NCI-H2227 (cell line): ENCODE measurements around the gene GPR37.

Experiments used
- DNase-seq: peaks from one replicate; lab custom pipeline; 2025; ENCODE audit not compliant: unreplicated experiment; lab: John Stamatoyannopoulos, UW

The GPR37 gene

GRCh38 chr7:124737760-124738300 is 27.8 kb downstream of the GPR37 start:
- no peak for DNase-seq

DNA sequence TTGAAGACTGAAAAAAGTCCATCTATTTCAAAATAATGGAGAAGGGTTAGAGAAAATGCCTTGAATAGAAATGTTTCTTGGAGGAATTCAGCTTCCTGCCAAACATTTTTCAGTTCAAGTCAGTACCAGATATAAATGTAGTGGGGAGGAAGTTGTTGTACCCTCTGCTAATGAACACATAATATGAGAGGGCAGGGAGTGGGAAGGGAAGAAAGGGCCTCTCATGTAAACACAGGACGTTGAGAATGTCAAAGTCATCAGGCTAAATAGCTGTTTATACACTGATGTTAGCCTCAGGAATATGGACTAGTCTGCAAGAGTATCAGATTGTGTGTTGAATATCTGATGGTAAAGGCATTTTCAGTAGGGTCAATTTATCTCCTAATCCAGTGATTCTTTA is 37.0 kb downstream of the GPR37 start:
- no peak for DNase-seq

DNA sequence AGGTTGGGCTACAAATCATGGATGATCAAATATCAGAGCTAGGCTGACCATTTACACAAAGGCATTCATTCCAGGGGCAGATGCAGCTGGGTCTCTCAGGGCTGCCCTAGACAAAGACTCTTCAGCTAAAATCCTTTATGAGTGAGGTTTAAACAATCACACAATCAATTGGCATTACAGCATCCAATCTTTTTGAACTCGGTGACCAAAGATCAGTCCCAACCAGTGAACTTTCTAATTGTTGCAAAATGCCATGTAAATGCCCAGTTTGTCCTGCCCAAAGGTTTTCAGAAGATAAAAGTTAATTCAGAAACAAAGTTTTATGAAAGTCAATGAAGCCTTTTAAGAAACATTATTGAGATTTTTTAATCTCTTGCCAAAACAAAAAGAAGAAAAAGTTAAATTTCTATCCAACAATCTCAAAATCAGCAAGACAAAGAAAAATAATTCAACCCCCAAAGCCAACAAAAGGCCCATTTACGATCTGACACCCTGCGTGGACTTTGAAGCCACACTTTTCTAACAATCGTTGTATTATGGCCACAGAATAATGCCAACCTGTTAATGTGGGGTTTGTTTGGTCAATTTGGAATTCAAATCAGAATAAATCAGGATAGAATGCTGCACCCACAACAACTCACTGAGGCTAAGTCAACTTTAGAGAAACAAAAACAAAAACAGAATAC is 40.9 kb downstream of the GPR37 start:
- no peak for DNase-seq

GRCh38 chr7:124724079-124724478 is 41.5 kb downstream of the GPR37 start:
- DNase-seq, result no peak

GRCh38 chr7:124723012-124723411 is 42.6 kb downstream of the GPR37 start:
- no peak for DNase-seq

GRCh38 chr7:124722292-124722691 is 43.3 kb downstream of the GPR37 start:
- no peak for DNase-seq

- no peak for DNase-seq
Observed at GRCh38 chr7:124720195-124720594, 45.4 kb downstream of the GPR37 start.

DNA sequence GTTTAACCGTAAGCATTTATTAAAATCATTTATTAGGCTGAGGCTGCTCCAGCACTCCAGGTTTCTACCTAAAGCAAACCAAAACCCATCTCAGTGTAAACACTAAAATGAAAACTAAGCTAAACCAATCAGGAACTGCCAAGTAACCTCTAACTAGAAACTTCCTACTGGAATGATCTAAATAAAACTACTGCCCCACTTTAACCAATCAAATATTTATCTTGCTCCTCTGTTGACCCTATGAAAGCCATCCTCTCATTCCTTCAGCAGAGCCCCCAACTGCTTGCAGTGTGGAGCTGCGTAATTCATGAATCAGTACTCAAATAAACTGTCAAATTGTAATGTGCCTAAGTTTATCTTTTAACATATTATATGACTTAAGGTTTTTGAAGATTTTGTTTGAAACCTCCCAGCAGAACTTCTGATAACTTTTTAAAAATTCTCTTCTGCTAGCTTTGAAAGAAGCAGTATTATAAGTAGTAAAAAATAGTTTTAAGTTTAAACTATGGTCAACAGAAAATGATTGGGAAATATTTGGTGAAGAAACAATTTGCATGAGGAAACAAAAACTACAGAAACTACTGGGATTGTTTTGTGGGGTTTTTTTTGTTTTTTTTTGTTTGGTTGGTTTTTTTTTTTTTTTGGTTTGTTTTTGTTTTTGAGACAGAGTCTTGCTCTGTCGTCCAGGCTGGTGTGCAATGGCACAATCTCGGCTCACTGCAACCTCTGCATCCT is 47.4 kb downstream of the GPR37 start:
- DNase-seq, result no peak

GRCh38 chr7:124716894-124717293 is 48.7 kb downstream of the GPR37 start:
- DNase-seq, result no peak

GRCh38 chr7:124713086-124713485 is 52.5 kb downstream of the GPR37 start:
- DNase-seq, result no peak

DNA sequence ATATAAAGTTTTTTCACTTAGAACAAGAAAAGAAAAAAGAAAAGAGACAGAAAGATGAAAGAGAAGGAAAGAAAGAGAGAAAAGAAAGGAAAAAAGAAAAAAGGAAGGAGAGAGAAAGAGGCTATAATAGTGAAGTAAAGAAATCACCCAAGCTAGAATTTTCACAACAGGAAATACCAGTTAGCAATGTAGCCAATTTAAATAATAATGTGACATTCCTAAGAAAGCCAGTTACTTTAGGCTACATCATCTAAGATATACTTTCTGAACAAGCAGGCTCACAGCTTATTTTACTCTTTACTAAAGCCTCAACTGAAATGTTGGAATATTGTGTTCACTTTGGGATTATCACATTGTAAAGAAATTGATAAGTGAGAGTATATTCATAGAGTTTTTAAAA is 53.6 kb downstream of the GPR37 start:
- no peak for DNase-seq

- DNase-seq, result no peak
Observed at GRCh38 chr7:124702385-124702784, 63.2 kb downstream of the GPR37 start.

DNA sequence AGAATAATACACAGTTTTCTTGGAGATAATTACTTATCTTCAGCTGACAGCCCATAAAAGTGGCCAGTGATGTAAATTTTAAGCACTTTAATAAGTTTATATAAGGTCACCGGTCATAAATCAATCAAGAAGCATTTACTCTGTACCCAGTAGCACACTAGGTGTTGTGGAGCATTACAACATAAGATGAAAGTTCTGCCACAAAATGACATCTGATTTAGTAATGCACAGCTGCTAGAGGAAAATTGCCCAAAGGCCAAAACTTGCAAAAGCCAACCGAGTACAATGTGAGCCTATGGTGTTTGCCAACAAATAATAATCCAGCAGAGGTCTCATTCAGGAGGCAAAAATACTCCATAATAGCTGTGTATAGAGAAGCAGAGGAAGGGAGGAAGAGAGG is 63.6 kb downstream of the GPR37 start:
- no peak for DNase-seq

DNA sequence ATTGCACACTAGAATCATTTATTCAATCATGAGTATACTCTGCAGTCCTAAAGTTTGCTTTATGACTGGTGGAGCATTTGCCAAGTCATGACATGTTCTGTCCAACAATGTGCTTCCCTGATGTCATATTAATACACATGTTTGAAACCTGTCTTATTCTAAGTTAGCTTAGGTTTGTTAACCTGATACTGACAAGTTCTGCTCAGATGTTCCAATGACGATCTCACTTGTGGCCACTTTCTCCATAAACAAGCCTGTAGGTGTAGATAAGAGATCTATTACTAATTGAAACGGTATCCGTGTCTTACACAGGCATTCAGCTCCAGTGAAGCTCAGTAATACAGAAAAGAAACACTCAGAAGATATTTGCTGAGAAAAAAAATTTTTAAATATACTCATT is 64.9 kb downstream of the GPR37 start:
- no peak for DNase-seq

DNA sequence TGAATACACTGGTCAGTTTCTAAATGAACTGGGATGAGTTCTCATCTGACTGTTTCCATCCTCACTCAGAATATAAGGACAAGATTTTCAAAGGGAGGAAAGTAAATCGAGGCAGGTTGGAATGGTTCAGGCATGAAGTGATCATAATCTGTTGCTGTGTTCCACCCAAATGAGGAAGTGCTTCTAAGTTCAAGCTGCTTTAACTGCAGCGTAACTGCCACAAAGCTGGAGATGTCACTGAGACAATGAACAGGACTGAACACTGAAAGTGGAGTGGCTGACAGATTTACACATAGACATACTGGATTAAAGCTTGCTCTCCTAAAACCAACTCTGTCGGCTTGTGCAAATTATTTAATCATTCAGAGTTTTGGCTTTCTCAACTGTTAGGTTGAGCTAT is 66.6 kb downstream of the GPR37 start:
- no peak for DNase-seq

DNA sequence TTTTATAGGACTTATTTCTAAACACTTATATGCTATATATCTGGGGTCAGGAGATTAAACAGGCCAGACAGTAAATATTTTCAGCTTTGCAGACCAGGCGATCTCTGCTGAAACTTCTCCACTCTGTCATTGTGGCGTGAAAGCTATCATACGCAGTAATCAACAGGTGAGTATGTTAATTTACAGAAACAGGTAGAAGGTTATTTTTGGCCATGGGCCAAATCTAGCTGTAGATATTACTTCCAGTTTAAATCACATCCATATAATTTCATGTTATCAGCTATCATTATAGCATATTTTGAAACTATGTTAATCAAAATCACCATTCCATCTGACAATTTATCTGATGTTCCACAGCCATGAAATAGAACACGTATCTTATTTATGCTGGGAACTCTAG is 67.8 kb downstream of the GPR37 start:
- no peak for DNase-seq
